Measurements from ENCODE around the gene PTPN11.

DNA sequence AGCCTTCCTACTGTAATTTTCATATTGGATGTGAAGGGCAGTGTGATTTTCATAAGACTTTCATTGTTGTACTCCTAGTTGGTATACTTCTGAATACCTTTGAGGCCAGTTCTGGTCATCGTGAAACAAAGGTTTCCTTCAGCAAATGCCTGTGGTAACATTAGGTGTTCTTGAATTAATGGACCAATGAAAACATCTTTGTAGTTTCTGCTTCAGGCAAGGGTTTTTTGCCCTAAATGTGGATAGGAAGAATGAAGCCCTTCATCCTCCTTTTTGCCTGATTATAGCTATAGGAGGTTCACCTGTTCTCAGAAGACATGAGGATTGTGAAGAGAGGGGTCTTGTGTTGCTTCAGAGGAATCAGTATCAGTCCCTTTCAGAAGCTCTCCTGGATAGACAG, 60.7 kb downstream of the PTPN11 start:
- no peak for TF ChIP-seq POLR2A (IDR thresholded peaks at IDR 0.05)
- no peak for TF ChIP-seq CTCF (IDR thresholded peaks at IDR 0.05)

Measured in adrenal gland (tissue), 5 donors.